GM20000 (cell line): ENCODE data around the gene RALBP1.

ENCODE experiments used
- DNase-seq: peaks from one replicate; pipeline ENCODE4 v3.0.0; 2012; ENCODE audit warnings: low spot score
- TF ChIP-seq, protein P1 (sequence below): IDR thresholded peaks from 2 replicates; pipeline ENCODE4 v1.5.1; 2012; ENCODE audit warnings: mild to moderate bottlenecking, control low read depth; ENCODE audit errors: extremely low read depth, missing control alignments

The RALBP1 gene

DNA sequence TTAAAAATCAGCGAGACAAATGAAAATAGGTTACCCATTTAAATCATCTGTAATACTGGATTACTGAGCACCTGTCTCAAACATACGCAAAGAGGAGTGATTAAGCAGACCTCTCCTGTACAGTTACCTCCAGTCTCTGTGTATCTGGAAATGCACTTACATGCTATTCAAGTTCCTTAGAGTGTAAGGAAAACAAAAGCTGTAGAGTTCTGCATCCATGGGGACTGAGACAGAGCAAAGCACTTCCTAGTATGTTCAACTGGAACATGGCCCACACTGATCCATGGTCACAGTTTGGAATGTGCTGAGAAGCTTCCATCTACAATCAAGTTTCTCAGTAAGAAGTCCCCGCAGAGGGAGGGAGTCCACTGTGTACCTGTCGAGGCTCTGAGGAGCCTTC lies 75.1 kb downstream of the RALBP1 start:
- no peak for DNase-seq
- TF ChIP-seq, protein P1, sequence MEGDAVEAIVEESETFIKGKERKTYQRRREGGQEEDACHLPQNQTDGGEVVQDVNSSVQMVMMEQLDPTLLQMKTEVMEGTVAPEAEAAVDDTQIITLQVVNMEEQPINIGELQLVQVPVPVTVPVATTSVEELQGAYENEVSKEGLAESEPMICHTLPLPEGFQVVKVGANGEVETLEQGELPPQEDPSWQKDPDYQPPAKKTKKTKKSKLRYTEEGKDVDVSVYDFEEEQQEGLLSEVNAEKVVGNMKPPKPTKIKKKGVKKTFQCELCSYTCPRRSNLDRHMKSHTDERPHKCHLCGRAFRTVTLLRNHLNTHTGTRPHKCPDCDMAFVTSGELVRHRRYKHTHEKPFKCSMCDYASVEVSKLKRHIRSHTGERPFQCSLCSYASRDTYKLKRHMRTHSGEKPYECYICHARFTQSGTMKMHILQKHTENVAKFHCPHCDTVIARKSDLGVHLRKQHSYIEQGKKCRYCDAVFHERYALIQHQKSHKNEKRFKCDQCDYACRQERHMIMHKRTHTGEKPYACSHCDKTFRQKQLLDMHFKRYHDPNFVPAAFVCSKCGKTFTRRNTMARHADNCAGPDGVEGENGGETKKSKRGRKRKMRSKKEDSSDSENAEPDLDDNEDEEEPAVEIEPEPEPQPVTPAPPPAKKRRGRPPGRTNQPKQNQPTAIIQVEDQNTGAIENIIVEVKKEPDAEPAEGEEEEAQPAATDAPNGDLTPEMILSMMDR: no peak

DNA sequence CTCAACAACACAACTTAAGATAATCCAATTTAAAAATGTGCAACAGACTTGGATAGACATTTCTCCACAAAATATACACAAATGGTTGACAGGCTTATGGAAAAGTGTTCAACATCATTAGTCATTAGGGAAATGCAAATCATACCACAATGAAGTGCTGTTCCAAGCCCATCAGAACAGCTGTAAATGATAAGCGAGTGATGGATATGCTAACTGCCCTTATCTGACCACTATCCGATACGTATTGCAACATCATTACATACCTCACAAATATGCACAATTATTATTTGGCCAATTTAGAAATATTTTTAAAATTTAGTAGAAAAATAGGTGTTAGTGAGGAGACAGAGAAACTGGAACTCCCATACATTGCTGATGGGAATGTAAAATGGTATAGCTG lies 76.9 kb downstream of the RALBP1 start:
- no peak for DNase-seq
- TF ChIP-seq, protein P1: no peak

DNA sequence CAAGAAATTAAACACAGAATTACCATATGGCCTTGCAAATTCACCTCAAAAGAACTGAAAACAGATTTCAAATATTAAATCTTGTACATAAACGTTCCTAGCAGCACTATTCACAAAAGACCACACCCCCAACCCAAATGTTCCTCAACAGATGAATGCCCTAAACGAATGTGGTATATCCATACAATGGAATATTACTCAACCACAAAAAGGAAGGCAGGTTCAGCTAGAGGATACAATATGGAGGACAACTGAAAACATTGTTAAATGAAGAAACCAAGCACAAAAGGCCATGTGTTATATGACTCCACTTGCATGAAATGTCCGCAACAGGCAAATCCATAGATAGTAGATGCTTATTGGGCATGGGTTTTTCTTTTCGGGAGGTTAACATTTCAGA lies 77.3 kb downstream of the RALBP1 start:
- DNase-seq: no peak
- TF ChIP-seq, protein P1: no peak

DNA sequence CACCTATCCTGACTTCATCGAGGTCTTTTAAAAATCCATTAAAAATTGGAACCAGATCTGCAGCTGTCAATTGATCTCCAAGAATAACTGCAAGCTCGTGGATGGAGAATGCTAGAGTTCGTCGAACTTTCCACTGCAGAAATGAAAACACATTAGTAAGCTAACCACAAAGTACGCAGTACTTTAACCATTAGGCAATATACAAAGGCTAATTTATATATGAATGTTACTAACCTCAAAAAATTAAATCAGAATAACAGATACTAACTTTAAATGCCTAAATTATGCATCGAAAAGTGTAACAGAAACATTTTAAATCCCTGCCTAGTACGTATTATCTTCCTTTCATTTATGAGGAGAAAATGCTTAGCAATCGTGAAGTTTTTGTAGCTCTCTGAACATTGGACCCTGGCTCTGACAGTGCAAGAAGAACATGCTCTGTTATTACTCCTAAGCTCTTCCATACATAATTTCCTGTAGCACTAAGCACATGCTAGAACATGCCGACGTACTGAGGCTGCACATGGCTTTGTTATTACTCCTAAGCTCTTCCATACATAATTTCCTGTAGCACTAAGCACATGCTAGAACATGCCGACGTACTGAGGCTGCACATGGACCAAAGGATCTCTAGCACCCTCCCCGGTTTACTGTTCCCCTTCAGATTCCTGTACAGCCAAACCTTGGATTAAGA lies 82.1 kb downstream of the RALBP1 start:
- DNase-seq: no peak
- TF ChIP-seq, protein P1: no peak

DNA sequence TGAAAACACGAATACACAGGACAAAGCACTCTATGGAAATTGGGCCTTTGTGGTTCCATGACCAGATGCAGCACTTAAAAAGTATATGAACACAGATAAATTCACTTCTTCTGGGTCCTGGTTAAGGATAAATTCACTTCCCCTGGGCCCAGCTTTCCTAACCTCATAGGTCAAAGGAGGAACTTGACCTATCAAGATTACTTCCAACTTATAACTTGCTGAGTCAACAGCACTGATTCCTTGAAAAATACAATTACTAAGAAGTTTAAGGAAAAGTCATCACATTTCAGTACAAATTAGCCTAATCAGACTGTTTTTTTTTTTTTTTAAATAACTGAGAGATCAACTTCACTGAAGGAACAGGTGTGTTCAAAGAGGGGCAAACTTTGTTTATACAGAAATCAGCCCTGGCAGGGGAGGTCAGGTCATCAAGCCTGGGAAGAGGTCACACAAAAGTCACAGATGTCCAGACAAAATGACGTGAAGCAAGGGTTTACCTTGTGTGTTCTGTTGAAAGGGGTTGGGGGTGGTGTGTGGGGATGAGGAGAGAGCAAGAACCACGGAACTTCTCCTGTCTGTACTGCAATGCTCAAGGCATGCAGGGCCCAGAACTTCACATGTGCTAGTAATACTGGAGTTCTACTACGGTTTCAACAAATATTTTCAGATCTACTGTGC lies 83.2 kb downstream of the RALBP1 start:
- TF ChIP-seq, protein P1: no peak

DNA sequence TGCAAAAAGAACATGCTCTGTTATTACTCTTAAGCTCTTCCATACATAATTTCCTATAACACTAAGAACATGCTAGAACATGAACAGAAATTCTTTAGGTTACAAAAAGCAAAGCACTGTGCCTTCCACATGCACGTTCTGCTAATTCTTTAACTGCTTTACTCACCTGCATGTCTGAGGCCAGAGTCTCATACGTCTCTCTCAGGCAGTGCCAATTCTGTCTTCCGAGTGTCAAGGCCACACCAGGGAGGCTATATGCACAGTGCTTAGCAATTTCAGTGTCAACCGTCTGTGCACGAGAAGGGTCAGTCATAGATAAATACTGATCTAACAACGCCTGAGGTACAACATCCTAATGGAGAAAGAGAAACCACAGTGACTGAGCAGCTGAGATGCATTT lies 83.9 kb downstream of the RALBP1 start:
- no peak for DNase-seq
- TF ChIP-seq, protein P1: no peak

More for the DNA sequence above, 83.2 kb downstream of the RALBP1 start:
- DNase-seq: no peak

DNA sequence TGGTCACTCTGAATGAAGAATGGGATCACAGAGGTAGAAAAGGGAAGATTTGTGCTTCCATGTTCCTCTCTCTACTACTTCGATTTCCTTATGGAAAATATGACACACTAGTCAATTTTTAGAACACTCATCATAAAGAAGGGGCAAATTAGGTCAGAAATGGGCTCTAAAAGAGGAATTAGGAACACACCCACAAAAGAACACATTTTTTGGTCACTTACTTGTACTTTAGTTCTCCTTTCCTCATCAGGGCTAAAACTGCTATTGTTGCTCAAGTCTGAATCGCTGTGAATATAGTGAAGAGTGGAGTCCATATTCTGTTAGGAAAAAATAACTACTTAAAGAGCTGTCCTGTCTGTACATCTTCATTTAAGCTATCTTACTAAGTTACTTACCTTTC lies 86.4 kb downstream of the RALBP1 start:
- no peak for DNase-seq
- TF ChIP-seq, protein P1: no peak
